Measurements from ENCODE around the gene CEL. TPM values are rescaled to one million over a fixed set of nuclear protein-coding genes. Genes with fewer than 3 reads are reported as not detected.

CEL gene
- total RNA-seq, 1 experiment from 2014 or later, result 6.6 TPM

GRCh38 chr9:133051966-133052539 is 9.7 kb upstream of the CEL start (continued):
- no peak for TF ChIP-seq ARID4B (CRISPR knock-in tag; IDR thresholded peaks at IDR 0.05; ENCODE audit: borderline replicate concordance)
- TF ChIP-seq NR1H2 (CRISPR knock-in tag; IDR thresholded peaks at IDR 0.05), result no peak
- no peak for TF ChIP-seq E2F1 (CRISPR knock-in tag; IDR thresholded peaks at IDR 0.05)
- no peak for TF ChIP-seq ZBTB21 (CRISPR knock-in tag; IDR thresholded peaks at IDR 0.05; ENCODE audit: borderline replicate concordance)
- TF ChIP-seq ZNF532 (CRISPR knock-in tag; IDR thresholded peaks at IDR 0.05; ENCODE audit: borderline replicate concordance), result no peak
- TF ChIP-seq TCF7 (CRISPR knock-in tag; IDR thresholded peaks at IDR 0.05; ENCODE audit: low read depth), result no peak
- TF ChIP-seq PRRX2 (CRISPR knock-in tag; IDR thresholded peaks at IDR 0.05), result no peak
- no peak for TF ChIP-seq MAX (CRISPR knock-in tag; IDR thresholded peaks at IDR 0.05)

- H3K36me3 Mint-ChIP-seq, result peaks cover 52% of the 10 kb centered on the region
- DNase-seq (ENCODE audit: low spot score) (no peak), ATAC-seq (no peak)
- peaks cover 10% of the 10 kb centered on the region for H3K4me1 Mint-ChIP-seq
- no peaks in the 10 kb centered on the region for H3K27me3 Mint-ChIP-seq (ENCODE audit: low read depth)
- POLR2A ChIA-PET, result no interaction called here
- CTCF ChIA-PET, result interaction anchor here (0.7 to 1.1 kb wide), 3 partner anchors 14 to 95 kb away, joined by 3 to 5 read pairs (median 4); no protein-coding TSS in a partner anchor
- no peak overlapping the region for H3K4me3 Mint-ChIP-seq
- H3K27ac Mint-ChIP-seq, result no peak overlapping the region
- H3K9me3 Mint-ChIP-seq, result no peaks in the 10 kb centered on the region
- TF ChIP-seq IRF1 (CRISPR knock-in tag; IDR thresholded peaks at IDR 0.05) (no peak), ZBTB43 (CRISPR knock-in tag; IDR thresholded peaks at IDR 0.05) (no peak), SMAD4 (CRISPR knock-in tag; IDR thresholded peaks at IDR 0.05) (no peak), AR (CRISPR knock-in tag; IDR thresholded peaks at IDR 0.05) (no peak), HMGA2 (CRISPR knock-in tag; IDR thresholded peaks at IDR 0.05) (no peak), SMAD3 (CRISPR knock-in tag; IDR thresholded peaks at IDR 0.05; ENCODE audit: borderline replicate concordance) (no peak), CDX4 (CRISPR knock-in tag; IDR thresholded peaks at IDR 0.05; ENCODE audit: borderline replicate concordance) (no peak), ETV6 (CRISPR knock-in tag; IDR thresholded peaks at IDR 0.05) (no peak)
Measured at GRCh38 chr9:133054194-133054890, 7.4 kb upstream of the CEL start.
